SH-SY5Y (cell line): ENCODE measurements around the gene INPP1.

Experiments used
- GATA2 ChIP-seq: IDR thresholded peaks from 2 replicates; pipeline ENCODE4 v1.6.1; 2011; ENCODE audit warnings: mild to moderate bottlenecking, low read depth, low read length
- GATA3 ChIP-seq: IDR thresholded peaks from 2 replicates; pipeline ENCODE4 v1.6.1; 2011; ENCODE audit warnings: low read depth, mild to moderate bottlenecking, low read length, moderate library complexity

DNA sequence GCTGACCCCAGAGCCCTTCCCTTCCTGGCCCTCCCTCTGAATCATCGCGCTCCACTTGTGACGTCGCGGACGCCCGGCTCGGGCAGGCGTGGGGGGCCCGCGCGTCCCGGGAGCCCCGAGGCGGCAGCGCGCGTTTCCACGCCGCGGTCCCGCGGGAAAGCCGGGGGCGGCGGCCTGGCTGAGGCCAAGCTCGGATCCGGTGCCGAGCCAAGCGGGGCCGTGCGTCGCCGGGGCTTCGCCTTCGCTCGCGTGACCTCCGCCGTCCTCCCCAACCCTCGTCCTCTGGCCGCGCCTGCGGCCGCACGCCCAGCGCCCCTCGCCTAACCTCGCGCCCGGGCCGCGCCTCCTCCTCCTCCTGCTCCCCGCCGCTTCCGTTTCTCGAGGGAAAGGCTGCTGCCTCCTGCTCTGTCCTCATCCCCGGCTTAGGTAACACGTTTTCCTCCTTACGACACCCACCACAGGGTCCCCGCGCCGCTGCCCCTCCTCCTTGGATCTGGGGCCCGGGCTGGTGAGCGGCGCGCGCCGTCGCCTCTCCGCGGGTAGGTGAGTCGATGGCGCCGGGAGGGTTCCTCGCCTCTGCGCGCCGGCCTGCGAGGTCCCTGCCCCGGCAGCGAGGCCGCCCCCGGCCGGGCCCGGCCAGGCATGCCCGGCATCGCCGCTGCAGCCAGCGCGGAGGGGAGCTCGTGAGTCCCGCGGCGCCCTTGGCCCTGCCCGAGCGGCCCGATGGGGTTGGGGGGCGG is at the start of gene INPP1:
- TF ChIP-seq GATA2, result no peak
- no peak for TF ChIP-seq GATA3
